Urinary bladder (tissue), 4 donors: ENCODE measurements around the gene LPCAT1. TPM values are rescaled to one million over a fixed set of nuclear protein-coding genes. Genes with fewer than 3 reads are reported as not detected.

Source experiments
- DNase-seq: peaks from one replicate; pipeline ENCODE4 v3.0.0-alpha.2; 2015; ENCODE audit errors: extremely low spot score
- H3K27ac ChIP-seq: one replicate; pipeline ENCODE4 v1.5.1; 2013; ENCODE audit warnings: low read depth, mild to moderate bottlenecking, moderate library complexity
- H3K36me3 ChIP-seq: one replicate; pipeline ENCODE4 v1.6.1; 2013; ENCODE audit warnings: mild to moderate bottlenecking, moderate library complexity; ENCODE audit not compliant: insufficient read depth
- H3K4me1 ChIP-seq: one replicate; pipeline ENCODE4 v1.6.1; 2013; ENCODE audit warnings: mild to moderate bottlenecking, moderate library complexity; ENCODE audit not compliant: insufficient read depth
- H3K4me3 ChIP-seq: one replicate; pipeline ENCODE4 v1.5.1; 2013; ENCODE audit warnings: low read depth, low read length
- WGBS: extraction: QIAGEN DNeasy Blood & Tissue Kit; methylation state at CpG from one replicate; pipeline ENCODE4 v1.1.7; 2013; 5-methylcytosine and 5-hydroxymethylcytosine counted together
- polyA plus RNA-seq: library from polyadenylated mRNA; stranded (reverse); fragments of 200-250 nt; gene quantifications from one replicate; pipeline ENCODE4 v1.2.3, GENCODE V29; 2013
- total RNA-seq: library from RNA; depleted of rRNA; stranded (reverse); fragments of >200 nt; gene quantifications from one replicate; pipeline ENCODE4 v1.2.3, GENCODE V29; 2014
- donor health status: healthy with polysubstance abuse.
- donor health status: healthy.

Gene LPCAT1
- total and polyA plus RNA-seq, 2 donors = 31.4 to 32.9 TPM

GRCh38 chr5:1470762-1471211 lies 53.0 kb downstream of the LPCAT1 start:
- Histone ChIP-seq H3K36me3 (no peaks in the 10 kb centered on the region), H3K4me3 (no peak overlapping the region), H3K27ac (no peak overlapping the region), H3K4me1 (no peaks in the 10 kb centered on the region)
- WGBS = 84% methylated on average over 18 of the region's 18 CpGs
- DNase-seq = no peak

- Histone ChIP-seq H3K4me1 (no peaks in the 10 kb centered on the region), H3K4me3 (no peak overlapping the region), H3K27ac (no peak overlapping the region), H3K36me3 (no peaks in the 10 kb centered on the region)
- 93% methylated on average over 28 of the region's 28 CpGs for WGBS
- DNase-seq = no peak
Observed at GRCh38 chr5:1468629-1469527, 54.9 kb downstream of the LPCAT1 start.

- H3K4me1 ChIP-seq = no peaks in the 10 kb centered on the region
- H3K4me3 ChIP-seq = no peak overlapping the region
- no peak overlapping the region for H3K27ac ChIP-seq
- WGBS = 68% methylated on average over 15 of the region's 15 CpGs
- no peak for DNase-seq
- no peaks in the 10 kb centered on the region for H3K36me3 ChIP-seq
Observed at GRCh38 chr5:1468247-1468612, 55.5 kb downstream of the LPCAT1 start.

- WGBS = 93% methylated on average over 51 of the region's 51 CpGs
- H3K4me1 ChIP-seq = no peaks in the 10 kb centered on the region
- no peak for DNase-seq
- no peak overlapping the region for H3K4me3 ChIP-seq
- no peak overlapping the region for H3K27ac ChIP-seq
- no peaks in the 10 kb centered on the region for H3K36me3 ChIP-seq
Observed at GRCh38 chr5:1467341-1468246, 56.2 kb downstream of the LPCAT1 start.

- Histone ChIP-seq H3K36me3 (no peaks in the 10 kb centered on the region), H3K27ac (no peak overlapping the region), H3K4me3 (no peak overlapping the region), H3K4me1 (no peaks in the 10 kb centered on the region)
- DNase-seq = no peak
- 94% methylated on average over 37 of the region's 37 CpGs for WGBS
Observed at GRCh38 chr5:1466631-1467265, 57.0 kb downstream of the LPCAT1 start.

GRCh38 chr5:1465966-1466471 lies 57.7 kb downstream of the LPCAT1 start:
- no peak overlapping the region for H3K4me3 ChIP-seq
- no peak overlapping the region for H3K27ac ChIP-seq
- DNase-seq = no peak
- no peaks in the 10 kb centered on the region for H3K4me1 ChIP-seq
- no peaks in the 10 kb centered on the region for H3K36me3 ChIP-seq
- WGBS = 96% methylated on average over 30 of the region's 30 CpGs

GRCh38 chr5:1465117-1465516 lies 58.6 kb downstream of the LPCAT1 start:
- WGBS = 97% methylated on average over 22 of the region's 22 CpGs
- DNase-seq = no peak
- Histone ChIP-seq H3K27ac (no peak overlapping the region), H3K36me3 (no peaks in the 10 kb centered on the region), H3K4me3 (no peak overlapping the region), H3K4me1 (no peaks in the 10 kb centered on the region)

GRCh38 chr5:1464511-1464910 lies 59.2 kb downstream of the LPCAT1 start:
- Histone ChIP-seq H3K36me3 (no peaks in the 10 kb centered on the region), H3K4me3 (no peak overlapping the region), H3K4me1 (no peaks in the 10 kb centered on the region), H3K27ac (no peak overlapping the region)
- DNase-seq = no peak
- 93% methylated on average over 18 of the region's 18 CpGs for WGBS

DNA sequence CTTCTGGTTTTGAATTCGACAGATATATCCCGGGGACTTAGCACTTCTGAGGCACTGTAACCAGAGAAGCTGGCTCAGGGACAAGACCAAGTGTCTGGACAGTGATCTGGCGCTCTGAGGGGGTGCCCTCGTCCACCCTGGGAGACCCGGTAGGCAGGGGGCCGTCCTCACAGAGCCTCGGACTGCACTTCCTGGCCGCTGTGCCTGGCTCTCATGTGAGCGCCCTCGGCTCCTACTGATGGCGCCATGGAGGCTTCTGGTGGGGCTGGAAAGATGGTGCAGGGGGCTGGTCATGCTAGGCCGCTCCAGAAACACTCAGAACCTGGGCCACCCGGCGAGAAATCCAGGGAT lies 59.7 kb downstream of the LPCAT1 start:
- no peak for DNase-seq
- H3K4me3 ChIP-seq = no peak overlapping the region
- no peak overlapping the region for H3K27ac ChIP-seq
- 89% methylated on average over 14 of the region's 14 CpGs for WGBS
- H3K36me3 ChIP-seq = no peaks in the 10 kb centered on the region
- H3K4me1 ChIP-seq = no peaks in the 10 kb centered on the region

DNA sequence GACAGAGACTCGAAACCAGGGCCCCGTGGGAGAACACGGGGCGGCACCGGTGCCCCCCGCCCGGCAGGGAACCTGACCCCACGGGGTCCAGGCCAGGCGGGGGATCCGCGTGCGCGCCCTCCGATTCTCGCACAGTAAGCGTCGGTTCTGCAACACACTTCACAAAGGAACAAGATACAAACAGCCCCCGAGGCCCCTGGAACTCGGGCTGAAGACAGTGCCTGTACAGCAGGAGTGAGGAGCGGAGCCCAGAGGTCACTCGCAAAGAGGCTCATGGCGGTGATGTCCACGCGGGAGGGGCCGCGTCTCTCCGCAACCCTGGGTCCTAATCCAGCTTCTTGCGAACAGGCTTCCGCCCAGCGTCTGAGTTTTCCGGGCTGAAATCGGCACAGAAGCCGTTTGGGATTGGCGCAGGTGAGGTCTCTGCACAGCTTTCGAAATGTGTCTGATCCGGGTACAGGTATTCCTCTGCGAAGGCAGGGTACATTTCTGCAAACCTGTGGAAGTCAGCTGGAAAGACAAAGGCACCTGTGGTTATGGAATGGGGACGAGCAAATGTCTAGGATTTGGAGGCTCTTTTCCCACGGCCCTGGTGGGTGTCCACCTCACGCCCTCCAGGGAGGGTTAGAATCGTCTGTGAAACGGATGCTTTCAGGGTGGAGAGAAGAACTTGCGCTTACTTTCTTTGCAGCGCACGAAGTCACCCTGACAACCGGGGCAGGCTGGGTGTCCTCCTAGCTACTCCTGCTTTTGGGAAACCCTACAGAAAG lies 60.2 kb downstream of the LPCAT1 start:
- 95% methylated on average over 46 of the region's 46 CpGs for WGBS
- H3K4me3 ChIP-seq = no peak overlapping the region
- H3K4me1 ChIP-seq = no peaks in the 10 kb centered on the region
- H3K36me3 ChIP-seq = no peaks in the 10 kb centered on the region
- H3K27ac ChIP-seq = no peak overlapping the region
- no peak for DNase-seq

DNA sequence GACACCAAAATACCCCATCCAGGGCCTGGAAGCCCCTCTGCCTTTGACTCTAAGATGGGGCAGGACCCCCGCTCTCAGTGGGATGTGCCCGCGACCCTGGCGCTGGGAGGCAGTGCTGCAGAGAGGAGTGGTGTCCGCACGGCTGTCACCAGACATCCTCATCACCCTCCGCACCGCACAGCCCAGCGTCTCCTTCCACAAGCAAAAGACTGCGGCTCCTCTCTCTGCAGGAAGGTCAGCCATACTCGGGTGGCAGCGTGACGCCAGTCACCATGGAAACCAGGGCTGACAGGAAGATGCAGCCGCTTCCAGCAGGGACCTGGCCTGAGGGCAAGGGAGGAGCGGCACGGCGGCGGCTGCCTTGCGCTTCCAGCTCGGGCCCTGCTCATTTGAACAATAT lies 61.4 kb downstream of the LPCAT1 start:
- H3K36me3 ChIP-seq = no peaks in the 10 kb centered on the region
- no peaks in the 10 kb centered on the region for H3K4me1 ChIP-seq
- no peak for DNase-seq
- WGBS = 89% methylated on average over 20 of the region's 20 CpGs
- H3K27ac ChIP-seq = no peak overlapping the region
- H3K4me3 ChIP-seq = no peak overlapping the region

DNA sequence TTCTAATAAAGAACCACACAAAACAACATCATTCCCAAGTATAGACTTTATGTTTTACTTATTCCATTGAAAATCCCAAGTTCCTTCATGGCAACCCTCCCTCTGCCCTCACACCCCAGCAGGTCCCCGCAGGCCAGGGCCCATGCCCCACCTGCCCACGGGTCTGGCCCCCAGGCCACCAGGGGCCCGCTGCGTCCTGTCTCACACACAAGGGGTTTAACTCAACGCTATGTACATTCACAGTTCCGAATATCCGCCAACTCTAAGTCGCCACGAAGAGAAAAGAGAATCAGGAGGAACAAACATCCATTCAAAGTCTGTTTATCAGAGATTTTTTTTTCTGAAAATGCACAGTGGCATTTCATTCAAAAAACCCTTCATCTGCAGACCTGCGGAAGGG lies 62.4 kb downstream of the LPCAT1 start:
- Histone ChIP-seq H3K36me3 (no peaks in the 10 kb centered on the region), H3K4me1 (no peaks in the 10 kb centered on the region), H3K27ac (no peak overlapping the region), H3K4me3 (no peak overlapping the region)
- 97% methylated on average over 10 of the region's 10 CpGs for WGBS
- DNase-seq = no peak
